GM13977 (cell line): Measurements from ENCODE around the gene TUBB4A.

Experiments
- DNase-seq: peaks from one replicate; pipeline ENCODE4 v3.0.0; 2012; ENCODE audit warnings: low spot score
- in situ Hi-C: fragments of 300-500 bp; cut with MboI; formaldehyde crosslinking; loops from one replicate; pipeline ENCODE4 v1.12.0; 2022; ENCODE audit warnings: low sequenced_read_pairs, low pct_unique_long_range_greater_than_20kb, mixed read lengths, inconsistent platforms; ENCODE audit not compliant: unreplicated experiment
- TF ChIP-seq, protein P1 (sequence below): IDR thresholded peaks from 2 replicates; pipeline ENCODE4 v1.5.1; 2012; ENCODE audit warnings: mild to moderate bottlenecking, control low read depth; ENCODE audit not compliant: insufficient read depth; ENCODE audit errors: extremely low read depth, missing control alignments

TUBB4A gene

DNA sequence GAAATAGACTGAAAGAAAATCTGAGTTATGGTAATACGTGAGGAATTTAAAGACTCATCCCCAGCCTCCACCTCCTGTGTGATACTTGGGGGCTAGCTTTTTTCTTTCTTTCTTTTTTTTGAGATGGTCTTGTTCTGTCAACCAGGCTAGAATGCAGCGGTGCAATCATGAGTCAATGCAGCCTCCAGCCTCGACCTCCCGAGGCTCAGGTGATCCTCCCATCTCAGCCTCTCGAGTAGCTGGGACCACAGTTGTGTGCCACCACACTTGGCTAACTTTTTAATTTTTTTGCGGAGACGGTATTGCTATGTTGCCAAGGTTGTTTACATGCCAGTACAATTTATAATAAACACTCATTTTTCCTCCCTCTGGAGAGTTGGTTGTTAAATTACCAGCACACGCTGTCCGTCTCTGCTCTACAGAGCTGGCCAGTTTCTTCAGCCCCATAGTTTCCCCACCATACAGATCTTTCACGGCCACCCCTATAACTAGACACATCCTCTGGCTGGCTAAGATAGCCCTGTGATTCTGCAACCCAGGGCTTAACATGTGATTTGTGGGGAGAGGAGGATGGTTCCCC is 33.5 kb upstream of the TUBB4A start:
- in situ Hi-C loops, result no loop called here
- TF ChIP-seq, protein P1, sequence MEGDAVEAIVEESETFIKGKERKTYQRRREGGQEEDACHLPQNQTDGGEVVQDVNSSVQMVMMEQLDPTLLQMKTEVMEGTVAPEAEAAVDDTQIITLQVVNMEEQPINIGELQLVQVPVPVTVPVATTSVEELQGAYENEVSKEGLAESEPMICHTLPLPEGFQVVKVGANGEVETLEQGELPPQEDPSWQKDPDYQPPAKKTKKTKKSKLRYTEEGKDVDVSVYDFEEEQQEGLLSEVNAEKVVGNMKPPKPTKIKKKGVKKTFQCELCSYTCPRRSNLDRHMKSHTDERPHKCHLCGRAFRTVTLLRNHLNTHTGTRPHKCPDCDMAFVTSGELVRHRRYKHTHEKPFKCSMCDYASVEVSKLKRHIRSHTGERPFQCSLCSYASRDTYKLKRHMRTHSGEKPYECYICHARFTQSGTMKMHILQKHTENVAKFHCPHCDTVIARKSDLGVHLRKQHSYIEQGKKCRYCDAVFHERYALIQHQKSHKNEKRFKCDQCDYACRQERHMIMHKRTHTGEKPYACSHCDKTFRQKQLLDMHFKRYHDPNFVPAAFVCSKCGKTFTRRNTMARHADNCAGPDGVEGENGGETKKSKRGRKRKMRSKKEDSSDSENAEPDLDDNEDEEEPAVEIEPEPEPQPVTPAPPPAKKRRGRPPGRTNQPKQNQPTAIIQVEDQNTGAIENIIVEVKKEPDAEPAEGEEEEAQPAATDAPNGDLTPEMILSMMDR, result no peak
- DNase-seq, result no peak

DNA sequence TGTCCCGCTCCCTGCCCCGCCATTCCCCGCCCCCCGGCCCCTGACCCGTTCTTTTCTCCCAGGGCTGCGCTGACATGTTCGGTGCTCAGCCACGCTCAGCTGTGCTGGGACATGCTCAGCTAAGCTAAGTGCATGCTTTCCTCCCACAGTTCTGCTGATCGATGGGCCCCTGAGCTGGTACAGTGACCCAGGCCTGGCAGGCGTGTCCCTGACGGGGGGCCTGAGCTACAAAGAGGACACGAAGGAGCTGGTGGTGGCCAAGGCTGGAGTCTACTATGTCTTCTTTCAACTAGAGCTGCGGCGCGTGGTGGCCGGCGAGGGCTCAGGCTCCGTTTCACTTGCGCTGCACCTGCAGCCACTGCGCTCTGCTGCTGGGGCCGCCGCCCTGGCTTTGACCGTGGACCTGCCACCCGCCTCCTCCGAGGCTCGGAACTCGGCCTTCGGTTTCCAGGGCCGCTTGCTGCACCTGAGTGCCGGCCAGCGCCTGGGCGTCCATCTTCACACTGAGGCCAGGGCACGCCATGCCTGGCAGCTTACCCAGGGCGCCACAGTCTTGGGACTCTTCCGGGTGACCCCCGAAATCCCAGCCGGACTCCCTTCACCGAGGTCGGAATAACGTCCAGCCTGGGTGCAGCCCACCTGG is 32.5 kb upstream of the TUBB4A start:
- DNase-seq, result peak; percentile 28
- in situ Hi-C loops, result no loop called here
- TF ChIP-seq, protein P1, result no peak

GRCh38 chr19:6533746-6534418 is 31.8 kb upstream of the TUBB4A start:
- in situ Hi-C loops, result no loop called here
- no peak for DNase-seq
- TF ChIP-seq, protein P1, result no peak

DNA sequence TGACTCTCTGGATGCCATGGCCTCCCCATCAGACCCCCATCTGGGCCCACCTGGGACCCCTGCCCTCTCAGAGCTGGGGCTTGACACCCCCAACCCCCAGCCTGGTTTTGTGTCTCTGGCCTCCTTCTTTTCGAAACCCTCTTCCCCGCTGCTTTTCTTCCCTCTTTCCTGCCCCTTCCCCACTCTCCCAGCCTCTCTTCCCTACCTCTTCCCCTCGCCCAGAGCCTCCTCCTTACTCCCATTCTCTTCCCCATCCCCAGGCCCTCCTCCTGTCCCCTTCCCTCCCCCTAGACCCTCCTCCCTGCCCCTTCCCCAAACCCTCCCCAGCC is 30.9 kb upstream of the TUBB4A start:
- in situ Hi-C loops, result no loop called here
- no peak for DNase-seq
- TF ChIP-seq, protein P1, result no peak

GRCh38 chr19:6532244-6532999 is 30.3 kb upstream of the TUBB4A start:
- peak; percentile 84 for DNase-seq
- in situ Hi-C loops, result no loop called here
- TF ChIP-seq, protein P1, result no peak

DNA sequence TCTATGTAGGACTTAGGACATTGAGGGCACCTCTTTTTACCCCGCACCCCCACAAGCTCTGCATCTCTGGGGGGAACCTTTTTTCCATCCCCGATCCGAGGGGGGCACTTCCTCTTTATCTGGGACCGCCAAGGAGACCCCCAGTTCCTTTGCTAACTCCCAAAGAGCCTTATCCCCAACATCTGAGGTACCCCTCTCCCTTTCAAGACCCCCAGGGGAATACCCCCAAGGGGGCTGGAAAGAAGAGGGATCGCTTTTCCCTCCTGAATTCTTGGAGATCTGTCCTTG is 29.8 kb upstream of the TUBB4A start:
- no peak for DNase-seq
- in situ Hi-C loops, result no loop called here
- TF ChIP-seq, protein P1, result no peak
